ENCODE measurements around the gene EXOC7.
"Not testable (repeated sequence)": the region's sequence is repeated elsewhere in the genome, so short reads cannot be mapped to it uniquely, and the experiment has no call there.

DNA sequence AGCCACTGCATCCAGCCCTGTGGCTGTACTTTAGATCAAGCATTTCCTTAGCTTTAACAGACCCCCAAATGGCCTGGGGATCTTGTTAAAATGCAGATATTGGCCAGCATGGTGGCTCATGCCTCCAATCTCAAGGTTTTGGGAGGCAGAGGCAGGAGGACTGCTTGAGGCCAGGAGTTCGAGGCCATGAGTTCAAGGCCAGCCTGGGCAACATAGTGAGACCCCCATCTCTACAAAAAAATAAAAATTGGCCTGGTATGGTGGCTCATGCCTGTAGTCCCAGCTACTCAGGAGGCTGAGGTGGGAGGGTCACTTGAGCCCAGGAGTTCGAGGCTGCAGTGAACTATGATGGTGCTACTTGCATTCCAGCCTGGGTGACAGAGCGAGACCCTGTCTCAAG, 60.7 kb downstream of the EXOC7 start:
- TF ChIP-seq, protein P1, sequence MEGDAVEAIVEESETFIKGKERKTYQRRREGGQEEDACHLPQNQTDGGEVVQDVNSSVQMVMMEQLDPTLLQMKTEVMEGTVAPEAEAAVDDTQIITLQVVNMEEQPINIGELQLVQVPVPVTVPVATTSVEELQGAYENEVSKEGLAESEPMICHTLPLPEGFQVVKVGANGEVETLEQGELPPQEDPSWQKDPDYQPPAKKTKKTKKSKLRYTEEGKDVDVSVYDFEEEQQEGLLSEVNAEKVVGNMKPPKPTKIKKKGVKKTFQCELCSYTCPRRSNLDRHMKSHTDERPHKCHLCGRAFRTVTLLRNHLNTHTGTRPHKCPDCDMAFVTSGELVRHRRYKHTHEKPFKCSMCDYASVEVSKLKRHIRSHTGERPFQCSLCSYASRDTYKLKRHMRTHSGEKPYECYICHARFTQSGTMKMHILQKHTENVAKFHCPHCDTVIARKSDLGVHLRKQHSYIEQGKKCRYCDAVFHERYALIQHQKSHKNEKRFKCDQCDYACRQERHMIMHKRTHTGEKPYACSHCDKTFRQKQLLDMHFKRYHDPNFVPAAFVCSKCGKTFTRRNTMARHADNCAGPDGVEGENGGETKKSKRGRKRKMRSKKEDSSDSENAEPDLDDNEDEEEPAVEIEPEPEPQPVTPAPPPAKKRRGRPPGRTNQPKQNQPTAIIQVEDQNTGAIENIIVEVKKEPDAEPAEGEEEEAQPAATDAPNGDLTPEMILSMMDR (IDR thresholded peaks at IDR 0.05), result not testable (repeated sequence)
- TF ChIP-seq ZFX (IDR thresholded peaks at IDR 0.05; ENCODE audit: borderline replicate concordance), result not testable (repeated sequence)

All from 22Rv1 (cell line).